ENCODE measurements around the gene ANKRD60. TPM values are rescaled to one million over a fixed set of nuclear protein-coding genes. Genes with fewer than 3 reads are reported as not detected.

ANKRD60 gene, protein sequence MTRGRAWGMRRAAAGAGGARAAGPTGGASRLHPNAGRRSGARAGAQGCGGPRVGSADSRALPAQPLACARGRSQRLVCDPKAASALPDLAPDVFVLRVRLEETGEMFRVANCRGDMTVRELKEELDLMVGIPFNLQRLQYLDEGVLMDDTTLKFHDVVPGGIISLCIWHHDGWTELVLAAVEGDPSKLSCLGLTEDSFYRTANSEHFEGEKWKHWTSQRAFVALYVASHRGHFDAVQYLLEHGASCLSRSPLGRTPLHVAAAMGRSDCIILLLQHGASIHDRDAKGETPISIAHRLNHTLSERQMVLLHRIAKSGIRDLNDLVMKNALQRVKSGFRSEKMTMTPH
- not detected in 2 replicates for total RNA-seq

DNA sequence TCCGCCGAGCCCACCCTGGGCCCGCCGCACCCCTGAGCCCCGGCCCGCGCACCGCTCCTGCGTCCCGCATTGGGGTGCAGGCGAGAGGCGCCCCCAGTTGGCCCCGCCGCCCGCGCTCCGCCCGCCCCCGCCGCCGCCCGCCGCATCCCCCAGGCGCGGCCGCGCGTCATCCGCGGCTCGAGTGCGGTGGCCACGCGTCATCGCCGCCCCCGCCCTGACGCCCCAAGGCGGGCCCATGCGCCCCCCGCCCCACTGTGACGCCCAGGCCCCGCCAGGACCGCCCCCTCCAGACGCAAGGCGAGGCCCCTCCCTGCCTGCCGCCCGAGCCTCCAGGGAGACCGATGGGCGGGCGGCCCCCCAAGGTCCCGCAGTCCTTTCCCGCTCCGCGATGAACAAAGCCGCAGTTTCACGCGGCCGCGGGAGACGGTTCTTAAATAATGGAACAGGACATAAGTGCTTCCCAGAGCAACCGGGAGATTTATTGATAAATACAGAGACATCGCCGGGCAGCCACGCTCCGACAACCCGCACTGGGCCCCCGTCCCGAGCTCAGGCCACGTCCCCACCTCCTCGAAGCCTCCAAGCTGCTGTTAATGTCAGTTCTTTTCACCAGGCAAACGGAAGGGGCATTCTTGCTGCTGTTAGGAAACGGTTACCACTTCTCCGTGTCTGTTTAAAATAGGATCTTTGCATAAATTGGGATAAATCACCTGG lies at the start of gene ANKRD60:
TSS of gene ANKRD60 (minus strand) at position 170 of the 714 bp plus-strand sequence. CDS start at position 170, 0 bp downstream.
- DNase-seq (ENCODE audit: low read depth in 2 of 2): peak in 1 of 2 donors; percentile 51

GRCh38 chr20:58277578-58278472 lies 49.4 kb upstream of the ANKRD60 start:
- no peak for DNase-seq (ENCODE audit: low read depth in 2 of 2)

- no peak for DNase-seq (ENCODE audit: low read depth in 2 of 2)
These were observed 48.7 kb upstream of the ANKRD60 start for GRCh38 chr20:58277107-58277506.

DNA sequence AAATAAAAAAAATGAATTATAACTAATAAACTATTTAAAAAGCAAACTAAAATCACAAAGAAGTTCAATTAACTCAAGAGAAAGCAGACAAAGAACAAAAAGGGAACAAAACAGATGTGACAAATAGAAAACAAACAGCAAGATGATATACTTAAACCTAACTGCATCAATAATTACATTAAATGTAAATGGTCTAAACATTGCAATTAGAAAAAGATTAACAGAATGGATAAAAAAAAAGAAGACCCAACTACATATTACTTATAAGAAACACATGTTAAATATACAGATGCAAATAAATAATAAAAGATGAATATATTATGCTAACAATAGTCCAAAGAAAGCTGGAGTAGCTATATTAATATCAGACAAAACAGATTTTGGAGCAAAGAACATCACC lies 45.9 kb upstream of the ANKRD60 start:
- no peak for DNase-seq (ENCODE audit: low read depth in 2 of 2)

- DNase-seq (ENCODE audit: low read depth in 2 of 2): no peak
These were observed 43.3 kb upstream of the ANKRD60 start for GRCh38 chr20:58271606-58272351.

GRCh38 chr20:58268936-58269619 lies 40.6 kb upstream of the ANKRD60 start:
- peak in 1 of 2 donors; percentile 35 for DNase-seq (ENCODE audit: low read depth in 2 of 2)

GRCh38 chr20:58268421-58268821 lies 40.0 kb upstream of the ANKRD60 start:
- no peak for DNase-seq (ENCODE audit: low read depth in 2 of 2)

DNA sequence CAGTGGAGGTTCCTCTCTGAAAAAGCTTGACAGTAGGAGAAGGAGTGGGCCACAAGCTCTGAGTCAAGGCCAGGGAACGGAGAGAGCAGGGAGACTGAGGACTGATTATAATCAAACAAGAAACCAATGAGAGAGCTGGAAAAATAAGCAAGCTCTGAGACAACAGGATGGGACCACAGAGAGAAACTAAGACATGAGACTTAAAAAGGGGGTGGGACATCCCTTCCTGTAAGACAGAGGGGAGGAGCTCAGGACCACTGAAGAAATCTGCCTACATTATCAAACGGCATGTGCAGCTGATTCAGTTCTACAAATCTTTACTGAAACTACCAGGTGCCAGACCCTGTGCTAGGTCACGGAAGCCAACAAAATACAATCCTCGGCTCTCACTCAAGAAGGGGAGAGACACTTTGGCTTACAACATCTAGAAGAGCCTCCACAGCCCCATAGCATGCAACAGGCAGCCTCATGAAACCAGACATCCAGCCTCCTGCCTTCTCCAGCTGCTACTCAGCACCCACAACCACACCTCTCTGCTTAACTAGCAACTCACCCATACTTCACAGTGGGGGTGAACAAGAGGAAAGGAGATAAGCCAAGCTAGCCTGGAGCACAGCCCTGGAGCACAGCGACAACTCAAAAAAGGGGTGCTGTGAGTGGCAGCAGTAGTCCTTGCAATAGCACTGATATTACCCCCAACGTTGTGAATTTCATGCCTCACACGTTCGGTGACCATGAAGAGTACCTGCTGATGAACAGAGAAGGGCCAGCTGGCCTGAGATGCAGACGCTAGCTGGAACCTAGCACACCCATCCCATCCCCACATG lies 39.1 kb upstream of the ANKRD60 start:
- no peak for DNase-seq (ENCODE audit: low read depth in 2 of 2)

DNA sequence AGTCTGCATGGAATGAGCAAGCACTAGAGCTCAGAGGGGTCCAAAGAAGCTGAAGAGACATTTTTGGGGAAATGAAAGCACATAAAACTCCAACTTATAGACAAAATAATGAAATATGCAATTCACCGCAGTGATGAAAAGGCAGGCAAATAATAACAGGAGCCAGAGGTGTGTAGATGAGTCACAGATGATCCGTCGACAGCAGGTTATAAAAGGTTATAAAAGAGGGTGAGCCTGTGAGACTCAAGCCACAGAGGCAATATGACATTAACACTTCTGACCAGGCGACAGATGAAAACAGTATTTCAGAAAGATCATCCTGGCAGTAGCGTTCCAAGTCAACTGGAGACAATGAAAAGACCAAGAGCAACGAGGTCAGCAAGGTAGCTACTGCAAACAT lies 35.8 kb upstream of the ANKRD60 start:
- DNase-seq (ENCODE audit: low read depth in 2 of 2): no peak

DNA sequence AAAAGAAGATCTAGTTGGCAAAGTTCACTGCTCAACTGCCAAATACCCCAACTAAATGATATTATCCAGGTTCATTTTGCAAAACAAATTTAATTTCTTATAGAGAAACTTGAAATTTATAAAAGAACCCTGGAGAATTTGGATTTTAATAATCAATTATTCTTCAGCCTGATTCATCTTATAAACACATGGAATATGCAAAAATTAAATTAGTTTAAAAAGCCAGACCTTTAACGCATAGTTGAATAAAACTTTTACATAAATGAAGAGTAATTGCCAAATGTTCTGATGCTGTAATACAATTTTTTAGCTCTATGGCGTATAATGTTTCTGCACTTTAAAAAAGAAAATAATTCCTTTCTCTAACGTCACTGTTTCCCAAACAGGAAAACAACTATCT lies 33.2 kb upstream of the ANKRD60 start:
- DNase-seq (ENCODE audit: low read depth in 2 of 2): no peak

DNA sequence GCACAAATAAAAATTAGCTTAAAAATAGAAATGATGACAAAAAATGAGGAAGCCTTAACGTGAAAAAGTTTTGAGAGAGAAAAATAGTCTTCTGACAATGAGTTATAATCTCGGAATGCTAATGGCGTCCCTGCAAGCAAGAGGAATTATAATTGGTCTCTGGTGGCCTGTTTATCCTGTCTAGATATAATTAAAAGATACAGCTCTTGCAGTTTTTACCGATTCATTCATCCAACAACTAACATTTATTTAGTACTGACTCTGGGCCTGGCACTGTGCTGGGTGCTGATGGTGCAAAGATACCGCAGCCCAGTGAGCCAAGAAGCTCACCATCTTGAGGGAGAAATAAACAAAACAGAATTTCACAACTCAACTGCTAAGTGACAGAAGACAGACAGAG lies 31.6 kb upstream of the ANKRD60 start:
- DNase-seq (ENCODE audit: low read depth in 2 of 2): no peak

- peak in 1 of 2 donors; percentile 76 for DNase-seq (ENCODE audit: low read depth in 2 of 2)
These were observed 28.4 kb upstream of the ANKRD60 start for GRCh38 chr20:58256842-58257241.

GRCh38 chr20:58256307-58256706 lies 27.9 kb upstream of the ANKRD60 start:
- no peak for DNase-seq (ENCODE audit: low read depth in 2 of 2)

GRCh38 chr20:58254890-58255289 lies 26.4 kb upstream of the ANKRD60 start:
- DNase-seq (ENCODE audit: low read depth in 2 of 2): no peak

GRCh38 chr20:58251979-58252591 lies 23.6 kb upstream of the ANKRD60 start:
- peak in 1 of 2 donors; percentile 86 for DNase-seq (ENCODE audit: low read depth in 2 of 2)

GRCh38 chr20:58251348-58251978 lies 23.0 kb upstream of the ANKRD60 start:
- DNase-seq (ENCODE audit: low read depth in 2 of 2): no peak

GRCh38 chr20:58246346-58246745 lies 17.9 kb upstream of the ANKRD60 start:
- DNase-seq (ENCODE audit: low read depth in 2 of 2): peak in 1 of 2 donors; percentile 61

DNA sequence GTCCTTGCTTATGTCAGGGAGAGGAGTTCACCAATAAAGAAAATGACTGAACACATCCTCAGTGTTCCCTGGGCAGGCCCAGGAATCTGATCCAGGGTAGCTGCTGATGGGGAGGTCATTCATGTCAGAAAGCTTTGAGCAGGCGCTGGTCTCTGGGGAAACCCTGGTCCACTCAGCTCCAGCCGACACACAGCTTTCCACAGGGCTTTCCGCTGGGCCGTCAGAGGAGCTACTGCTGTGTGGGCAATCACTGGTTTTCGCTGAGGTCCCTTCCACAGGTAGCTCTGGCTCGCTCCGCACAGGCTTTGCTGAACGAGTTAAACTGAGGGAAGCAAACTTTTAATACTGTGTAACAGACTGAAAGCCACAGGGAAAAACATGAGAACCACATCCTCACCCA lies 17.5 kb upstream of the ANKRD60 start:
- DNase-seq (ENCODE audit: low read depth in 2 of 2): no peak
